SK-N-SH (cell line): Measurements from ENCODE around the gene MRPL2. TPM values are rescaled to one million over a fixed set of nuclear protein-coding genes. Genes with fewer than 3 reads are reported as not detected.

Experiments used
- CTCF ChIA-PET: fragments of 300-600, 350-600 bp; formaldehyde crosslinking; extraction: SDS; loops from one replicate; lab custom pipeline; 2021; lab: Yijun Ruan, JAX
- POLR2A ChIA-PET: fragments of 350-600 bp; sonication (Branson Sonifier 250); formaldehyde crosslinking; extraction: SDS; loops from one replicate; lab custom pipeline; 2020; ENCODE audit warnings: antibody characterized with exemption, inconsistent platforms; lab: Yijun Ruan, JAX
- DNase-seq: peaks from one replicate; pipeline ENCODE4 v3.0.0; 2012
- H2AFZ ChIP-seq: fragments of 200-600 bp; sonication (generic); 2 replicates; pipeline ENCODE4 v1.8.1; 2016; ENCODE audit warnings: antibody characterized with exemption, mild to moderate bottlenecking, low read depth
- H3F3A ChIP-seq: fragments of 200-600 bp; sonication (generic); replicated peaks from 2 replicates; pipeline ENCODE3; 2016; ENCODE audit warnings: antibody characterized with exemption, mild to moderate bottlenecking; ENCODE audit not compliant: insufficient read depth
- H3K27ac ChIP-seq, 2 experiments: fragments of 200-500 bp in 1 of 2; fragments of 200-600 bp in 1 of 2; sonication (Bioruptor generic) in 1 of 2; sonication (generic), shearing (Covaris generic) in 1 of 2; 2 replicates each; pipeline versions ENCODE4 v1.5.1 to v1.6.1; 2014 to 2016; ENCODE audit warnings: low read depth in 2 of 2, inconsistent platforms in 1 of 2, low read length in 1 of 2, mild to moderate bottlenecking in 1 of 2, mixed read lengths in 1 of 2
- H3K27me3 ChIP-seq: fragments of 200-600 bp; sonication (generic), shearing (Covaris generic); 2 replicates; pipeline ENCODE4 v1.6.1; 2016; ENCODE audit warnings: mixed run types; ENCODE audit not compliant: insufficient read depth
- H3K36me3 ChIP-seq, 2 experiments: fragments of 200-500 bp in 1 of 2; fragments of 200-600 bp in 1 of 2; sonication (Bioruptor generic) in 1 of 2; sonication (generic) in 1 of 2; replicated peaks in 1 of 2; 2 replicates each; pipeline versions ENCODE3 to v1.5.1; 2014 to 2016; ENCODE audit warnings: low read length in 1 of 2, mild to moderate bottlenecking in 1 of 2; ENCODE audit not compliant: insufficient read depth in 2 of 2, control insufficient read depth in 1 of 2
- H3K4me1 ChIP-seq, 2 experiments: fragments of 200-500 bp in 1 of 2; fragments of 200-600 bp in 1 of 2; sonication (Bioruptor generic) in 1 of 2; sonication (generic), shearing (Covaris generic) in 1 of 2; 2 replicates each; pipeline versions ENCODE4 v1.5.1 to v1.6.1; 2014 to 2016; ENCODE audit warnings: low read depth in 1 of 2, low read length in 1 of 2, mixed run types in 1 of 2; ENCODE audit not compliant: insufficient read depth in 2 of 2, control insufficient read depth in 1 of 2
- H3K4me2 ChIP-seq: fragments of 200-600 bp; sonication (generic), shearing (Covaris generic); 2 replicates; pipeline ENCODE4 v1.6.1; 2017; ENCODE audit warnings: mixed run types
- H3K4me3 ChIP-seq, 2 experiments: fragments of 200-500 bp in 1 of 2; fragments of 200-600 bp in 1 of 2; sonication (Bioruptor generic) in 1 of 2; sonication (generic), shearing (Covaris generic) in 1 of 2; 2 replicates each; pipeline versions ENCODE4 v1.5.1 to v1.8.1; 2014 to 2016; ENCODE audit warnings: low read depth in 2 of 2, inconsistent platforms in 1 of 2, low read length in 1 of 2, mild to moderate bottlenecking in 1 of 2, mixed read lengths in 1 of 2, moderate library complexity in 1 of 2
- H3K79me2 ChIP-seq: fragments of 200-600 bp; sonication (generic); 2 replicates; pipeline ENCODE4 v1.8.1; 2017; ENCODE audit warnings: mild to moderate bottlenecking; ENCODE audit not compliant: insufficient read depth
- H3K9ac ChIP-seq: fragments of 200-600 bp; sonication (generic); 2 replicates; pipeline ENCODE4 v1.6.1; 2017; ENCODE audit warnings: mixed run types
- H3K9me2 ChIP-seq: fragments of 200-600 bp; sonication (generic); 2 replicates; pipeline ENCODE4 v1.6.1; 2017; ENCODE audit warnings: mixed run types
- H3K9me3 ChIP-seq: fragments of 200-600 bp; sonication (generic); 2 replicates; pipeline ENCODE4 v1.6.1; 2017; ENCODE audit warnings: mixed run types, mild to moderate bottlenecking, moderate library complexity
- H4K20me1 ChIP-seq: fragments of 200-600 bp; sonication (generic); 2 replicates; pipeline ENCODE4 v1.6.1; 2017; ENCODE audit warnings: mild to moderate bottlenecking, mixed run types; ENCODE audit not compliant: insufficient read depth
- ELF1 ChIP-seq: IDR thresholded peaks from 2 replicates; pipeline ENCODE4 v1.4.0; 2012
- EP300 ChIP-seq, 2 experiments: IDR thresholded peaks; 2 replicates each; pipeline versions ENCODE4 v1.4.0 to v1.6.1; 2012; ENCODE audit warnings: borderline replicate concordance in 1 of 2, low read depth in 1 of 2, low read length in 1 of 2
- FOSL2 ChIP-seq: IDR thresholded peaks from 2 replicates; pipeline ENCODE4 v1.4.0; 2012; ENCODE audit warnings: low read depth, mild to moderate bottlenecking, moderate library complexity, borderline replicate concordance
- FOXJ3 ChIP-seq: sonication (generic); formaldehyde crosslinking; IDR thresholded peaks from 2 replicates; pipeline ENCODE4 v1.5.1; 2020; ENCODE audit warnings: mild to moderate bottlenecking, missing genetic modification reagents
- IRF3 ChIP-seq: fragments of 150-350 bp; IDR thresholded peaks from 2 replicates; pipeline ENCODE4 v1.6.1; 2016; ENCODE audit warnings: mild to moderate bottlenecking, low read depth, low read length
- MEF2A ChIP-seq: IDR thresholded peaks from 2 replicates; pipeline ENCODE4 v1.4.0; 2012; ENCODE audit warnings: low read depth, borderline replicate concordance
- PBX3 ChIP-seq: IDR thresholded peaks from 2 replicates; pipeline ENCODE4; 2012
- POLR2AphosphoS5 ChIP-seq: IDR thresholded peaks from 2 replicates; pipeline ENCODE4 v1.6.1; 2012; ENCODE audit warnings: low read depth, low read length
- RCOR1 ChIP-seq: fragments of 150-350 bp; IDR thresholded peaks from 2 replicates; pipeline ENCODE4 v1.6.1; 2017; ENCODE audit warnings: antibody characterized with exemption, low read length
- REST ChIP-seq: IDR thresholded peaks from 2 replicates; pipeline ENCODE4 v1.6.1; 2012; ENCODE audit warnings: mild to moderate bottlenecking, low read depth, low read length, moderate library complexity
- SMC3 ChIP-seq: IDR thresholded peaks from 2 replicates; pipeline ENCODE4 v1.6.1; 2012; ENCODE audit warnings: low read depth, low read length, improper control_type of control experiment
- TAF1 ChIP-seq: IDR thresholded peaks from 2 replicates; pipeline ENCODE4 v1.6.1; 2012; ENCODE audit warnings: low read depth, mild to moderate bottlenecking, low read length, moderate library complexity, borderline replicate concordance
- TCF12 ChIP-seq: IDR thresholded peaks from 2 replicates; pipeline ENCODE4 v1.4.0; 2012
- TEAD4 ChIP-seq: IDR thresholded peaks from 2 replicates; pipeline ENCODE4 v1.4.0; 2012; ENCODE audit warnings: mild to moderate bottlenecking, borderline replicate concordance; ENCODE audit not compliant: insufficient read depth
- YY1 ChIP-seq: IDR thresholded peaks from 2 replicates; pipeline ENCODE4 v1.4.0; 2012; ENCODE audit warnings: low read depth, mild to moderate bottlenecking
- ZBTB33 ChIP-seq: IDR thresholded peaks from 2 replicates; pipeline ENCODE4 v1.4.0; 2012; ENCODE audit warnings: low read depth, borderline replicate concordance
- WGBS: methylation state at CpG from one replicate; pipeline ENCODE4 v1.1.6; 2017; ENCODE audit warnings: low lambda C conversion rate; 5-methylcytosine and 5-hydroxymethylcytosine counted together
- polyA plus RNA-seq, 3 experiments: library from polyadenylated mRNA; depleted of rRNA; stranded (reverse); fragments of >200 nt; gene quantifications; 2 replicates each; pipeline ENCODE4 v1.2.3, GENCODE V29; 2012
- TF ChIP-seq, protein P1 (sequence below): fragments of 200-600 bp; sonication (generic); IDR thresholded peaks from 2 replicates; pipeline ENCODE4 v1.6.1; 2017; ENCODE audit warnings: antibody characterized with exemption, mild to moderate bottlenecking, moderate library complexity

The MRPL2 gene
- polyA plus RNA-seq, 1 of the 3 experiments (the other 2 are of a cell fraction) = 64.7 TPM

- TF ChIP-seq REST = no peak
- TF ChIP-seq, all 33 proteins: peak for 0
Measured at GRCh38 chr6:43012364-43012763, 46.9 kb downstream of the MRPL2 start (continued).

GRCh38 chr6:43011207-43011606 is 48.0 kb downstream of the MRPL2 start:
- Histone ChIP-seq H2AFZ (no peak overlapping the region), H3K9ac (no peak overlapping the region), H3K27ac (no peak overlapping the region), H3K36me3 (peaks cover 22 to 49% of the 10 kb centered on the region in 2 experiments), H3K4me2 (no peak overlapping the region), H3K9me2 (no peaks in the 10 kb centered on the region), H3F3A (peaks cover 13% of the 10 kb centered on the region), H3K79me2 (peaks cover 49% of the 10 kb centered on the region), H3K27me3 (no peaks in the 10 kb centered on the region), H3K4me1 (peaks cover 0 to 22% of the 10 kb centered on the region in 2 experiments; a peak in 3 of 4 replicates), H3K4me3 (no peak overlapping the region), H4K20me1 (peaks cover 4% of the 10 kb centered on the region; the same call in 1 of the 2 replicates), H3K9me3 (no peaks in the 10 kb centered on the region)
- WGBS = 93% methylated on average over 4 of the region's 6 CpGs
- ChIA-PET CTCF (interaction anchor here (2.0 to 3.3 kb wide), 3 partner anchors 110 to 132 kb away, joined by 5 to 26 read pairs (median 9); no protein-coding TSS in a partner anchor), POLR2A (interaction anchor here (0.5 to 2.4 kb wide), 2 partner anchors 14 to 32 kb away, joined by 3 to 6 read pairs; partner anchors contain the start of gene PEX6)
- DNase-seq = no peak
- TF ChIP-seq TEAD4 (no peak), FOSL2 (no peak), IRF3 (no peak), REST (no peak), ZBTB33 (no peak), ELF1 (no peak), RCOR1 (no peak), PBX3 (no peak), SMC3 (no peak), TCF12 (no peak), POLR2AphosphoS5 (no peak), TAF1 (no peak), EP300 (IDR thresholded peaks at IDR 0.05; ENCODE audit: borderline replicate concordance in 1 of 2, low read depth in 1 of 2, low read length in 1 of 2) (no peak), FOXJ3 (no peak), MEF2A (no peak), YY1 (no peak)
- TF ChIP-seq, protein P1, sequence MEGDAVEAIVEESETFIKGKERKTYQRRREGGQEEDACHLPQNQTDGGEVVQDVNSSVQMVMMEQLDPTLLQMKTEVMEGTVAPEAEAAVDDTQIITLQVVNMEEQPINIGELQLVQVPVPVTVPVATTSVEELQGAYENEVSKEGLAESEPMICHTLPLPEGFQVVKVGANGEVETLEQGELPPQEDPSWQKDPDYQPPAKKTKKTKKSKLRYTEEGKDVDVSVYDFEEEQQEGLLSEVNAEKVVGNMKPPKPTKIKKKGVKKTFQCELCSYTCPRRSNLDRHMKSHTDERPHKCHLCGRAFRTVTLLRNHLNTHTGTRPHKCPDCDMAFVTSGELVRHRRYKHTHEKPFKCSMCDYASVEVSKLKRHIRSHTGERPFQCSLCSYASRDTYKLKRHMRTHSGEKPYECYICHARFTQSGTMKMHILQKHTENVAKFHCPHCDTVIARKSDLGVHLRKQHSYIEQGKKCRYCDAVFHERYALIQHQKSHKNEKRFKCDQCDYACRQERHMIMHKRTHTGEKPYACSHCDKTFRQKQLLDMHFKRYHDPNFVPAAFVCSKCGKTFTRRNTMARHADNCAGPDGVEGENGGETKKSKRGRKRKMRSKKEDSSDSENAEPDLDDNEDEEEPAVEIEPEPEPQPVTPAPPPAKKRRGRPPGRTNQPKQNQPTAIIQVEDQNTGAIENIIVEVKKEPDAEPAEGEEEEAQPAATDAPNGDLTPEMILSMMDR = no peak
